HEK293 (cell line): ENCODE measurements around the gene ZNF124.

Experiments used
- CTCF ChIA-PET: fragments of 350-600 bp; formaldehyde crosslinking; extraction: SDS; loops from one replicate; lab custom pipeline; 2021; ENCODE audit warnings: antibody characterized with exemption; lab: Yijun Ruan, JAX
- POLR2A ChIA-PET: fragments of 300-600 bp; formaldehyde crosslinking; extraction: SDS; loops from one replicate; lab custom pipeline; 2020; ENCODE audit warnings: antibody characterized with exemption, inconsistent platforms; lab: Yijun Ruan, JAX
- H3K27ac ChIP-seq: fragments of 200-500 bp; sonication (Bioruptor generic); 2 replicates; pipeline ENCODE4 v1.5.1; 2014; ENCODE audit warnings: low read depth, low read length, control low read depth, inconsistent platforms; ENCODE audit errors: extremely low read depth
- H3K36me3 ChIP-seq, 2 experiments: fragments of 200-500 bp in 1 of 2; sonication (Bioruptor generic) in 1 of 2; 1 replicate in 1 of 2; 2 replicates in 1 of 2; pipeline ENCODE4 v1.5.1; 2014 to 2017; ENCODE audit warnings: inconsistent platforms in 2 of 2, low read length in 2 of 2; ENCODE audit not compliant: control insufficient read depth in 2 of 2, insufficient read depth in 1 of 2
- H3K4me1 ChIP-seq: fragments of 200-500 bp; sonication (Bioruptor generic); 2 replicates; pipeline ENCODE4 v1.5.1; 2014; ENCODE audit warnings: mild to moderate bottlenecking, low read length, inconsistent platforms; ENCODE audit not compliant: control insufficient read depth, insufficient read depth
- H3K4me3 ChIP-seq: 2 replicates; pipeline ENCODE4 v1.5.1; 2011; ENCODE audit warnings: low read depth, mild to moderate bottlenecking, control low read depth, low read length, moderate library complexity
- H3K9me3 ChIP-seq: fragments of 200-500 bp; sonication (Bioruptor generic); 2 replicates; pipeline ENCODE4 v1.5.1; 2014; ENCODE audit warnings: low read depth, low read length, inconsistent platforms; ENCODE audit not compliant: control insufficient read depth, insufficient read depth
- ATF2 ChIP-seq: fragments of 450-650 bp; formaldehyde crosslinking; IDR thresholded peaks from 2 replicates; pipeline ENCODE4 v1.5.1; 2016; ENCODE audit warnings: missing biosample characterization, missing genetic modification characterization, low read depth
- HOXD13 ChIP-seq: sonication (generic); formaldehyde crosslinking; IDR thresholded peaks from 2 replicates; pipeline ENCODE4 v1.8.0; 2022; ENCODE audit warnings: missing genetic modification reagents, borderline replicate concordance
- INSM2 ChIP-seq: fragments of 450-650 bp; formaldehyde crosslinking; IDR thresholded peaks from 2 replicates; pipeline ENCODE4 v1.5.1; 2016; ENCODE audit warnings: missing biosample characterization, missing genetic modification characterization
- MYNN ChIP-seq: fragments of 450-650 bp; formaldehyde crosslinking; IDR thresholded peaks from 2 replicates; pipeline ENCODE4 v1.5.1; 2016; ENCODE audit warnings: missing biosample characterization, missing genetic modification characterization, borderline replicate concordance
- MZF1 ChIP-seq: fragments of 450-650 bp; formaldehyde crosslinking; IDR thresholded peaks from 2 replicates; pipeline ENCODE4 v1.5.1; 2017; ENCODE audit warnings: missing biosample characterization, missing genetic modification characterization, borderline replicate concordance
- OSR2 ChIP-seq: fragments of 450-650 bp; formaldehyde crosslinking; IDR thresholded peaks from 2 replicates; pipeline ENCODE4 v1.5.1; 2016; ENCODE audit warnings: missing biosample characterization, missing genetic modification characterization
- REPIN1 ChIP-seq: fragments of 450-650 bp; formaldehyde crosslinking; IDR thresholded peaks from 2 replicates; pipeline ENCODE4 v1.5.1; 2017; ENCODE audit warnings: missing biosample characterization, missing genetic modification characterization, low read depth
- SETDB1 ChIP-seq: IDR thresholded peaks from one replicate; pipeline ENCODE4 v1.6.1; 2017; ENCODE audit warnings: mild to moderate bottlenecking, low read length, moderate library complexity, mixed read lengths; ENCODE audit not compliant: insufficient read length
- TSHZ1 ChIP-seq: fragments of 450-650 bp; formaldehyde crosslinking; IDR thresholded peaks from 2 replicates; pipeline ENCODE4 v1.5.1; 2016; ENCODE audit warnings: missing biosample characterization, missing genetic modification characterization, borderline replicate concordance
- ZBTB44 ChIP-seq: fragments of 450-650 bp; IDR thresholded peaks from 2 replicates; pipeline ENCODE4 v1.5.1; 2018; ENCODE audit warnings: missing biosample characterization, mild to moderate bottlenecking, missing genetic modification characterization
- ZBTB48 ChIP-seq: fragments of 450-650 bp; formaldehyde crosslinking; IDR thresholded peaks from 2 replicates; pipeline ENCODE4 v1.5.1; 2016; ENCODE audit warnings: missing biosample characterization, missing genetic modification characterization
- ZNF138 ChIP-seq: fragments of 450-650 bp; formaldehyde crosslinking; IDR thresholded peaks from 2 replicates; pipeline ENCODE4 v1.5.1; 2016; ENCODE audit warnings: missing biosample characterization, missing genetic modification characterization, borderline replicate concordance
- ZNF174 ChIP-seq: fragments of 450-650 bp; formaldehyde crosslinking; IDR thresholded peaks from 2 replicates; pipeline ENCODE4 v1.5.0; 2017; ENCODE audit warnings: missing biosample characterization, mild to moderate bottlenecking, missing genetic modification characterization
- ZNF214 ChIP-seq: fragments of 450-650 bp; formaldehyde crosslinking; IDR thresholded peaks from 2 replicates; pipeline ENCODE4 v1.5.1; 2017; ENCODE audit warnings: missing biosample characterization, mild to moderate bottlenecking, missing genetic modification characterization, borderline replicate concordance
- ZNF274 ChIP-seq, 2 experiments: fragments of 200-500 bp in 1 of 2; fragments of 450-650 bp in 1 of 2; sonication (Bioruptor generic) in 1 of 2; formaldehyde crosslinking in 1 of 2; IDR thresholded peaks; 2 replicates each; pipeline versions ENCODE4 v1.5.1 to v1.6.1; 2014 to 2016; ENCODE audit warnings: borderline replicate concordance in 1 of 2, inconsistent platforms in 1 of 2, low read length in 1 of 2, missing biosample characterization in 1 of 2, missing genetic modification characterization in 1 of 2
- ZNF302 ChIP-seq: fragments of 450-650 bp; formaldehyde crosslinking; IDR thresholded peaks from 2 replicates; pipeline ENCODE4 v1.5.1; 2016; ENCODE audit warnings: missing biosample characterization, missing genetic modification characterization, low read depth
- ZNF416 ChIP-seq: fragments of 450-650 bp; formaldehyde crosslinking; IDR thresholded peaks from 2 replicates; pipeline ENCODE4 v1.5.1; 2016; ENCODE audit warnings: missing biosample characterization, missing genetic modification characterization
- ZNF510 ChIP-seq: fragments of 450-650 bp; formaldehyde crosslinking; IDR thresholded peaks from 2 replicates; pipeline ENCODE4 v1.5.1; 2018; ENCODE audit warnings: mild to moderate bottlenecking, missing genetic modification characterization, missing biosample characterization; ENCODE audit not compliant: insufficient replicate concordance
- ZNF514 ChIP-seq: fragments of 450-650 bp; formaldehyde crosslinking; IDR thresholded peaks from 2 replicates; pipeline ENCODE4 v1.5.1; 2016; ENCODE audit warnings: missing biosample characterization, missing genetic modification characterization
- ZNF626 ChIP-seq: fragments of 450-650 bp; sonication (Bioruptor Pico); formaldehyde crosslinking; IDR thresholded peaks from 2 replicates; pipeline ENCODE4 v1.5.1; 2018; ENCODE audit warnings: missing biosample characterization, missing genetic modification characterization, inconsistent platforms
- ZNF660 ChIP-seq: fragments of 450-650 bp; IDR thresholded peaks from 2 replicates; pipeline ENCODE4 v1.5.1; 2018; ENCODE audit warnings: missing biosample characterization, mild to moderate bottlenecking, missing genetic modification characterization
- ZNF670 ChIP-seq: fragments of 450-650 bp; formaldehyde crosslinking; IDR thresholded peaks from 2 replicates; pipeline ENCODE4 v1.5.1; 2016; ENCODE audit warnings: missing biosample characterization, missing genetic modification characterization, low read depth
- ZNF701 ChIP-seq: fragments of 450-650 bp; formaldehyde crosslinking; IDR thresholded peaks from 2 replicates; pipeline ENCODE4 v1.5.1; 2016; ENCODE audit warnings: missing biosample characterization, missing genetic modification characterization

ZNF124 gene

DNA sequence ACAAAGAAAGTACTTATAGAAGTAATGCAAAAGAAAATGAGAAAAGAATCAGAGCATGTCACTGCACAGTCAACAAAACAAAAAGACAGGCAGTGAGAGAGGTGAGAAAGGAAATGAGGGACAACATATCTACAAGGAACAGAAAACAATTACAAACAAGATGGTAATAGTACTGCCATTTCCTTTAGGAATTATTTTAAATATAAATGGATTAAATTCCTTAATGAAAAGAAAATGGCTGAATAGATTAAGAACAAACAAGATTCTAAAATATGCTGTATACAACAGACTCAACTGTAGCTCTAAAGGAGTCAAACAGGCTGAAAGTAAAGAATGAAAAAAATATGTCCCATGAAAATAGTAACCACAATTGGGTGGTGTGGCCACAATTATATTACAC is 22.1 kb upstream of the ZNF124 start (continued):
- TF ChIP-seq TSHZ1 (no peak), ZNF670 (no peak), ZNF660 (tag by site-specific recombination) (no peak), ZNF416 (no peak), OSR2 (tag by site-specific recombination) (no peak), ZNF514 (no peak), HOXD13 (CRISPR knock-in tag) (no peak), ZBTB44 (tag by site-specific recombination) (no peak), ZNF510 (tag by site-specific recombination) (no peak), ZNF214 (tag by site-specific recombination) (no peak), MZF1 (tag by site-specific recombination) (no peak), ZNF138 (tag by site-specific recombination) (no peak), MYNN (tag by site-specific recombination) (no peak), ZBTB48 (tag by site-specific recombination) (no peak), ZNF701 (no peak)

GRCh38 chr1:247189981-247190798 is 18.4 kb upstream of the ZNF124 start:
- H3K4me3 ChIP-seq = no peak overlapping the region
- no peaks in the 10 kb centered on the region for H3K4me1 ChIP-seq
- POLR2A ChIA-PET = no interaction called here
- H3K27ac ChIP-seq = no peak overlapping the region
- no peaks in the 10 kb centered on the region for H3K9me3 ChIP-seq
- CTCF ChIA-PET = no interaction called here
- TF ChIP-seq ATF2 = no peak
- no peak for TF ChIP-seq ZNF174 (tag by site-specific recombination)
- TF ChIP-seq INSM2 (tag by site-specific recombination) = no peak
- no peak for TF ChIP-seq ZNF274 (IDR thresholded peaks at IDR 0.05; ENCODE audit: low read length)
- peak; percentile 53; the same call in 1 of the 2 replicates for TF ChIP-seq ZNF274 (tag by site-specific recombination; IDR thresholded peaks at IDR 0.05; ENCODE audit: borderline replicate concordance)
- TF ChIP-seq REPIN1 (tag by site-specific recombination) = no peak
- no peak for TF ChIP-seq ZNF626
- TF ChIP-seq SETDB1 = peak; percentile 88
- TF ChIP-seq ZNF302 (tag by site-specific recombination) = no peak
- TF ChIP-seq, all 188 proteins: peak for 2
- H3K36me3 ChIP-seq = peaks cover 0 to 19% of the 10 kb centered on the region in 2 experiments; a peak in 1 of 3 replicates
